GM18870 (cell line): Measurements from ENCODE around the gene EFCAB6.

ENCODE experiments used
- ATAC-seq: cut with Tn5 transposase; IDR thresholded peaks from one replicate; pipeline ENCODE4 v1.9.1; 2021; ENCODE audit warnings: moderate library complexity; ENCODE audit not compliant: unreplicated experiment

The EFCAB6 gene

GRCh38 chr22:43592476-43592875, 219.6 kb downstream of the EFCAB6 start:
- ATAC-seq, result no peak

GRCh38 chr22:43591380-43591779, 220.7 kb downstream of the EFCAB6 start:
- no peak for ATAC-seq

- ATAC-seq, result no peak
Observed at GRCh38 chr22:43587574-43587973, 224.5 kb downstream of the EFCAB6 start.

- ATAC-seq, result no peak
Observed at GRCh38 chr22:43583501-43583900, 228.6 kb downstream of the EFCAB6 start.

- ATAC-seq, result no peak
Observed at GRCh38 chr22:43582394-43582793, 229.7 kb downstream of the EFCAB6 start.

- no peak for ATAC-seq
Observed at GRCh38 chr22:43580271-43580750, 231.8 kb downstream of the EFCAB6 start.

- no peak for ATAC-seq
Observed at GRCh38 chr22:43574738-43575137, 237.4 kb downstream of the EFCAB6 start.

- ATAC-seq, result no peak
Observed at GRCh38 chr22:43572710-43573109, 239.4 kb downstream of the EFCAB6 start.

- no peak for ATAC-seq
Observed at GRCh38 chr22:43571181-43571580, 240.9 kb downstream of the EFCAB6 start.

- no peak for ATAC-seq
Observed at GRCh38 chr22:43570531-43571165, 241.5 kb downstream of the EFCAB6 start.

GRCh38 chr22:43569111-43569510, 243.0 kb downstream of the EFCAB6 start:
- ATAC-seq, result no peak

- no peak for ATAC-seq
Observed at GRCh38 chr22:43567691-43568324, 244.3 kb downstream of the EFCAB6 start.

GRCh38 chr22:43566561-43567332, 245.4 kb downstream of the EFCAB6 start:
- no peak for ATAC-seq

GRCh38 chr22:43566021-43566420, 246.1 kb downstream of the EFCAB6 start:
- ATAC-seq, result no peak

GRCh38 chr22:43564859-43565258, 247.2 kb downstream of the EFCAB6 start:
- ATAC-seq, result no peak

GRCh38 chr22:43563571-43563970, 248.5 kb downstream of the EFCAB6 start:
- ATAC-seq, result no peak

GRCh38 chr22:43562843-43563242, 249.3 kb downstream of the EFCAB6 start:
- ATAC-seq, result no peak

- ATAC-seq, result no peak
Observed at GRCh38 chr22:43561415-43562178, 250.5 kb downstream of the EFCAB6 start.

GRCh38 chr22:43560651-43561050, 251.5 kb downstream of the EFCAB6 start:
- no peak for ATAC-seq

- ATAC-seq, result no peak
Observed at GRCh38 chr22:43555561-43556515, 256.3 kb downstream of the EFCAB6 start.
